D721Med (cell line): ENCODE measurements around the gene FAAP100.

Experiments
- DNase-seq: peaks from one replicate; pipeline ENCODE4 v3.0.0; 2011; ENCODE audit warnings: low spot score; ENCODE audit not compliant: insufficient read length
- FAIRE-seq: peaks from 2 replicates; lab custom pipeline; 2011; peaks lifted over from hg19 to GRCh38; lab: Jason Lieb, UNC
- TF ChIP-seq, protein P1 (sequence below): IDR thresholded peaks from 2 replicates; pipeline ENCODE4 v1.5.1; 2012; ENCODE audit warnings: mild to moderate bottlenecking, control low read depth; ENCODE audit not compliant: insufficient read depth; ENCODE audit errors: missing control alignments

FAAP100 gene

GRCh38 chr17:81527591-81528383 is 24.4 kb downstream of the FAAP100 start, which contains the start of gene FSCN2:
TSS of gene FSCN2 (plus strand) at chr17:81528377. CDS start at chr17:81528532, 155 bp downstream.
- no peak for DNase-seq
- TF ChIP-seq, protein P1, sequence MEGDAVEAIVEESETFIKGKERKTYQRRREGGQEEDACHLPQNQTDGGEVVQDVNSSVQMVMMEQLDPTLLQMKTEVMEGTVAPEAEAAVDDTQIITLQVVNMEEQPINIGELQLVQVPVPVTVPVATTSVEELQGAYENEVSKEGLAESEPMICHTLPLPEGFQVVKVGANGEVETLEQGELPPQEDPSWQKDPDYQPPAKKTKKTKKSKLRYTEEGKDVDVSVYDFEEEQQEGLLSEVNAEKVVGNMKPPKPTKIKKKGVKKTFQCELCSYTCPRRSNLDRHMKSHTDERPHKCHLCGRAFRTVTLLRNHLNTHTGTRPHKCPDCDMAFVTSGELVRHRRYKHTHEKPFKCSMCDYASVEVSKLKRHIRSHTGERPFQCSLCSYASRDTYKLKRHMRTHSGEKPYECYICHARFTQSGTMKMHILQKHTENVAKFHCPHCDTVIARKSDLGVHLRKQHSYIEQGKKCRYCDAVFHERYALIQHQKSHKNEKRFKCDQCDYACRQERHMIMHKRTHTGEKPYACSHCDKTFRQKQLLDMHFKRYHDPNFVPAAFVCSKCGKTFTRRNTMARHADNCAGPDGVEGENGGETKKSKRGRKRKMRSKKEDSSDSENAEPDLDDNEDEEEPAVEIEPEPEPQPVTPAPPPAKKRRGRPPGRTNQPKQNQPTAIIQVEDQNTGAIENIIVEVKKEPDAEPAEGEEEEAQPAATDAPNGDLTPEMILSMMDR, result no peak
- FAIRE-seq, result no peak

DNA sequence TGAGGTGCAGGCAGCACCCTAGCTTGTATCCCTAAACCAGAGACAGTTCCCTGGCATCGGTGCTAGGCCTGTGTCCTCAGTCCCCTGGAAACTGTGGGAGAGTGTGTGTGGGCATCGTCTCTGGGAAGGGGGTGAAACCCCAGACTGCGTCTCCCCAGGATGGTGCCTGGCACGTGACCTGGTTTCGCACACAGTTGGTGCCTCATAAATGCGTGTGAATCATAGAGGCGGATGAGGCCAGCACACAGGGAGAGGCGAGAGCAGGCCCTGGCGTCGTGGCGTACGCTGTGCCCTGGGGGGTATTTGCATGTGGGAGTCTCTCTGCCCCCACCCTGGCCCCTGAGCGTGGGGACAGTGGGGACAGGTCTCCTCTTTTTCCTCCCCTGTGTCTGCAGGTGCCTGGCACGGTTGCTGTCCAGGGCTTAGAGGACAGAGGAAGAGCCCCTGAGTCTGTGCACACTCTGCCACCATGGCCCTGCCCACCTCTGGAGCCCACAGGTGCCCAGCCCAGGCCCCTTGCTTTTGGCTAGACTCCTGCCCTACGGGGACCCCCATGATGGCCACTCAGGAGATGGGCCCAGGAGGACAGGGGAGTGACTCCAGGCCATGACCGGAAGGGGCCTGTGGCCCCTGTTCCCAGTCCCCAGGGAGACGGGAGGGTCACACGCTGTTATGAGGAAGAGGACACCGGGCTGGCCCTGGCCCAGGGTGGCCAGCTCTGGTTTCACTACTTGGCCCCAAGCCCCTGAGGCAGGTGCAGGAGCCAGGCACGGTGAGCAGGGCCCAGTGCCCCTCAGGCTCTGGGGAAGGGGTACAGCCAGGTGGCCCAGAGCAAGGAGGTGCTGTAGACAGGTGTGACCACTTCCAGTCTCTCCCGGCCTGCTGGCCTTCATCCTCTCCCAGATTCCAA is 25.2 kb downstream of the FAAP100 start:
- FAIRE-seq, result no peak
- TF ChIP-seq, protein P1, result no peak
- DNase-seq, result no peak

DNA sequence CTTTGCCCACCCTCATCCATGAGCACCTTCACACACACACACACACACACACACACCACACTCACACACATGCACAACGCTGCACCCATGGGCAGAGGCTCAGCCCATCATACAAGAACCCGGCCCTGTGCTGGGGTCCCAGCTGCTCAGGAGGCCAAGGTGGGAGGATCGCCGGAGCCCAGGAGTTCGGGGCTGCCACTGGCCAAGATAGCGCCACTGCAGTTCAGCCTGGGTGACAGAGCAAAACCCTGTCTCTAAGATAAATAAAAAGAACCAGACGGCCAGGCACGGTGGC is 27.3 kb downstream of the FAAP100 start:
- FAIRE-seq (no peak), DNase-seq (no peak)
- TF ChIP-seq, protein P1, result no peak

GRCh38 chr17:81524039-81524864 is 27.9 kb downstream of the FAAP100 start:
- TF ChIP-seq, protein P1, result no peak
- no peak for FAIRE-seq
- no peak for DNase-seq

- TF ChIP-seq, protein P1, result no peak
- FAIRE-seq (no peak), DNase-seq (no peak)
Observed at GRCh38 chr17:81523402-81524038, 28.6 kb downstream of the FAAP100 start.
